Type B pancreatic cell (in vitro differentiated cells): Measurements from ENCODE around the gene TMEM272. TPM values are rescaled to one million over a fixed set of nuclear protein-coding genes. Genes with fewer than 3 reads are reported as not detected.
A peak's percentile ranks its signal among the peaks of the same experiment; 100 is the strongest.

Source experiments
- DNase-seq: peaks from one replicate; pipeline ENCODE4 v3.0.0; 2021; ENCODE audit warnings: mixed read lengths; ENCODE audit not compliant: unreplicated experiment; ENCODE audit errors: extremely low spot score
- H3K27ac Mint-ChIP-seq: 2 replicates; pipeline ENCODE4 v1.8.0; 2021; ENCODE audit warnings: mild to moderate bottlenecking, mixed read lengths
- H3K27me3 Mint-ChIP-seq: 2 replicates; pipeline ENCODE4 v1.8.0; 2021; ENCODE audit warnings: mixed read lengths
- H3K36me3 Mint-ChIP-seq: 2 replicates; pipeline ENCODE4 v1.8.0; 2021; ENCODE audit warnings: mixed read lengths
- H3K4me1 Mint-ChIP-seq: one replicate; pipeline ENCODE4 v1.8.0; 2021; ENCODE audit warnings: mixed read lengths; ENCODE audit not compliant: unreplicated experiment
- H3K4me3 Mint-ChIP-seq: 2 replicates; pipeline ENCODE4 v1.8.0; 2021; ENCODE audit warnings: mild to moderate bottlenecking, mixed read lengths
- H3K9me3 Mint-ChIP-seq: 2 replicates; pipeline ENCODE4 v1.8.0; 2021; ENCODE audit warnings: mixed read lengths
- total RNA-seq: library from RNA; stranded (reverse); gene quantifications from 2 replicates; pipeline ENCODE4 v1.2.1, GENCODE V29; 2021; ENCODE audit warnings: low replicate concordance
- TF ChIP-seq, protein P1 (sequence below): fragments of 200-600 bp; sonication (generic); conservative IDR thresholded peaks from 2 replicates; pipeline ENCODE4 v1.5.0; 2021; ENCODE audit warnings: antibody characterized with exemption, mild to moderate bottlenecking

Gene TMEM272
- total RNA-seq, 1 donor from 2014 or later, result 0.63 TPM

DNA sequence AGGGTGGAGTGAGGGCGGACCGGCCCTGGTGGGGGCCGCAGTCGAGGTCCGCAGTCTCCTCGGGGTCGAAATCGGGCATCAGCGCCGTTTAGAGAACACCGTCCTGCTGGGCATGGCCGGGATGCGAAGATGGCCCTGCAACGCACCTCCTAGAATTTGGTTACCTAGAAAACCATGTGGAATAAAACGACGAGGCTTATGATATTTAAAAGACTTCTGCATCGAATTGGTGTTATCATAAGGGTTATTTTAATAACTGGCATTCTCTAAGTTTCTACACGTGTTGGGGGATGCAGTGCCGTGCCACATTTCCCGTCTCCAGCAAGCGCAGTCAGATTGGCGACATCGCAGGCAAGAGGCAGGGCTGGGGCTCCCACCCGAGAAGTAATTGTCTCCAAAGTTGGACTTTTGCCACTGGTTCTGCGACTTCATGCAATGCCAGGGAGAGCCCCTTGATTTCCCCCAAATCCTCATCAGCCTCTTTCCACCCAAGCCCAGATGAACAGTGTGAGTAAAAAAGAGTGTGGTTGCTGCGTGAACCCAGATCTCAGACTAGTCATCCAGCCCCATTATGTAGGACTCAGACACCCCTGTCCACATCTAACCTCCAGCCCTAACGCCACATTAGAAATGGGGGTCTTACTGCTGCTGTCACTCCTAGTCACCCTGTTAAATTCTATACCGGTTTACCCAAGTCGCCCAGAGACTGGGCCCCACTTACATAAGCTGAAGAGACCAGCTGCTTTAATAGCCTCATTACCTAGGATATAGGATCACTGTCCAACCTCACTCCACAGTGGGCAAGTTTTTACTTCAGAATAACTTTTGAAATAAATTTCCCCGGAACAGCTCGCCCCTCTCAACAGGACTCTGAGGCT, 40.4 kb downstream of the TMEM272 start:
- H3K4me3 Mint-ChIP-seq, result peak overlapping the region; percentile 89
- TF ChIP-seq, protein P1, sequence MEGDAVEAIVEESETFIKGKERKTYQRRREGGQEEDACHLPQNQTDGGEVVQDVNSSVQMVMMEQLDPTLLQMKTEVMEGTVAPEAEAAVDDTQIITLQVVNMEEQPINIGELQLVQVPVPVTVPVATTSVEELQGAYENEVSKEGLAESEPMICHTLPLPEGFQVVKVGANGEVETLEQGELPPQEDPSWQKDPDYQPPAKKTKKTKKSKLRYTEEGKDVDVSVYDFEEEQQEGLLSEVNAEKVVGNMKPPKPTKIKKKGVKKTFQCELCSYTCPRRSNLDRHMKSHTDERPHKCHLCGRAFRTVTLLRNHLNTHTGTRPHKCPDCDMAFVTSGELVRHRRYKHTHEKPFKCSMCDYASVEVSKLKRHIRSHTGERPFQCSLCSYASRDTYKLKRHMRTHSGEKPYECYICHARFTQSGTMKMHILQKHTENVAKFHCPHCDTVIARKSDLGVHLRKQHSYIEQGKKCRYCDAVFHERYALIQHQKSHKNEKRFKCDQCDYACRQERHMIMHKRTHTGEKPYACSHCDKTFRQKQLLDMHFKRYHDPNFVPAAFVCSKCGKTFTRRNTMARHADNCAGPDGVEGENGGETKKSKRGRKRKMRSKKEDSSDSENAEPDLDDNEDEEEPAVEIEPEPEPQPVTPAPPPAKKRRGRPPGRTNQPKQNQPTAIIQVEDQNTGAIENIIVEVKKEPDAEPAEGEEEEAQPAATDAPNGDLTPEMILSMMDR, result no peak
- H3K27me3 Mint-ChIP-seq, result no peaks in the 10 kb centered on the region
- no peaks in the 10 kb centered on the region for H3K36me3 Mint-ChIP-seq
- no peak for DNase-seq
- peak overlapping the region; percentile 89 for H3K27ac Mint-ChIP-seq
- H3K9me3 Mint-ChIP-seq, result no peaks in the 10 kb centered on the region
- H3K4me1 Mint-ChIP-seq, result peaks cover 30% of the 10 kb centered on the region

DNA sequence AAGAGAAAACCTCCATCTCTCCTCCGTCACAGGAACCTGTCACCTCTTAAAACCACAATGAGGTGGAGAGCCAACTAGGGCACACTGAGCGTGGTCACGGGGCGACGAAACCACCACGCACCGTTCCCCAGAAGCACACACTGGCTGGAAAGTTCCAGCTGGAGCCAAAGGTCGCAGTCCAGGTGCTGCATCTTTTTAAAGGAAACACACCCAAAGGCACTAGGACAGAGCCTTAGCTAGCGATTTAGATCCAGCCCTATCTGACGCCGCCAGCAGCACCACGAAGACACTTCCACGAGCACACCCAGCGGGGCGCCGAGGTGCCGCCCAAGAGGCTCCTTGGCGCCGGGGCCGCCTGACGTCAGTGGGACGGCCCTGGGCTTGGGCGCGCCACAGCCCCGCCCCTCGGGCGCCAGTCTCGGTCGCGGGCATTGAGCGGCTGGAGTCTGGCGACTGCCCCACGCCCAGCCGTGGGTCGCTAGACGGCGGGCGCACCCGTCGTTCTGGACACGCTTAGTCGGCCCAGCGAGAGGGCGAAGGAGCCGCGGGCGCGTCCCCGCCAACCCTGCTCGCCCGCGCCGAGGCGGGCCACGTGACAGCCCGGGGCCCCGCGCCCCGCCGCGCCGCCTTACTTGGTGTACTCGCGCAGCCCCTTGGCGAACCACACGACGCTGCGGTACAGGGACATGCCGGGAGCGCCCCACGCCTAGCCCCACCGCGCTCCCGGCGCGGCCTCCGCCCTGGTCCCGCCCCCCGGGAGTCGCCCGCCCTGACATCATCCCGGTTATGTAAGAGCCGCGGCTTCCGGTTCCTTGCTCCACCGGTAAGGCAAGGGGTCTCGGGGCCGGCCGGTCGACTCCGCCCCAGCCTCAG, 41.3 kb downstream of the TMEM272 start, which contains the start of gene DHRS12:
DHRS12 (minus strand) TSS at position 742 of the 873 bp plus-strand sequence. CDS start 4,504 bp downstream, outside the sequence.
- Mint-ChIP-seq H3K4me3 (peak within 1 kb of the TSS; percentile 94), H3K36me3 (no peaks in the 10 kb centered on the region), H3K9me3 (no peaks in the 10 kb centered on the region), H3K27ac (peak within 1 kb of the TSS; percentile 97), H3K27me3 (no peaks in the 10 kb centered on the region), H3K4me1 (peaks cover 30% of the 10 kb centered on the region)
- TF ChIP-seq, protein P1, result no peak
- peak; percentile 85 for DNase-seq

DNA sequence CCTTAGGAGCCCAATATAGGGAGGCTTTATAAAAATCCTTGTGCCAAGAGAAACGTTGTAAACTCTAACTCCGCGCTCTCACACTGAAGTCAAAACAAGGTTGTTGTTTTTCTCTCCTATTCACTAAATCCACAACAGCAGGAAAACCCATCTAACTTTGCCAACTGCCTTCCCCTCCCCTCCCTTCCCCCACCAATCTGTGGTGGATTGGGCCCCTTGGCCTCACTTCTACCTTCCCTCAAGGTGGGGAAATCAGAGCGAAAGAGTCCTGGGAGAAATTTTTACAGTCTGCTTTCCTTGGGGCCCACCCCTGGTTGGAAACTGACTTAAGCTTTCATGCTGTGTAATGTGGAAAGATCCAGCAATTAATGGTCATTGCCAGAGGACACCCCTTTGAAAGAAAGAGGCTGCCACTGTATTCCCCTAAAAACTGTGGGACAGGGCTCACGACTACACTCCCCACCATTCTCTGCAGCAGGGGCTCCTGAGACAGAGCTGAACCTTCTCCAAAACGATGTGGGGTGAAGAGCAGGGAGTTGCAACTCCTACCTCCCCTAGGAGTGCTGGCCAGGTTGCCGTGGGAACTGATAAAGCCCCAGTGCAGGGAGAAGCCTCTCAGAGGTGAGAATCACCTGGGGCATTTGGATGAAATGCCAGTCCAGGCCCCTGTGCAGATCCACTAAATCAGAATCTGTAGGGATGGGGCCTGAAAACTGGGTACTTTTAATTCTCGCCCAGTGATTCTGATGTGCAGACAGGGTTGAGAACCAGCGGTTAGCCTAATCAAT, 42.2 kb downstream of the TMEM272 start:
- peak overlapping the region; percentile 97 for H3K27ac Mint-ChIP-seq
- H3K4me1 Mint-ChIP-seq, result peaks cover 32% of the 10 kb centered on the region
- TF ChIP-seq, protein P1, result no peak
- no peaks in the 10 kb centered on the region for H3K9me3 Mint-ChIP-seq
- DNase-seq, result no peak
- H3K36me3 Mint-ChIP-seq, result no peaks in the 10 kb centered on the region
- no peaks in the 10 kb centered on the region for H3K27me3 Mint-ChIP-seq
- peak overlapping the region; percentile 94 for H3K4me3 Mint-ChIP-seq

DNA sequence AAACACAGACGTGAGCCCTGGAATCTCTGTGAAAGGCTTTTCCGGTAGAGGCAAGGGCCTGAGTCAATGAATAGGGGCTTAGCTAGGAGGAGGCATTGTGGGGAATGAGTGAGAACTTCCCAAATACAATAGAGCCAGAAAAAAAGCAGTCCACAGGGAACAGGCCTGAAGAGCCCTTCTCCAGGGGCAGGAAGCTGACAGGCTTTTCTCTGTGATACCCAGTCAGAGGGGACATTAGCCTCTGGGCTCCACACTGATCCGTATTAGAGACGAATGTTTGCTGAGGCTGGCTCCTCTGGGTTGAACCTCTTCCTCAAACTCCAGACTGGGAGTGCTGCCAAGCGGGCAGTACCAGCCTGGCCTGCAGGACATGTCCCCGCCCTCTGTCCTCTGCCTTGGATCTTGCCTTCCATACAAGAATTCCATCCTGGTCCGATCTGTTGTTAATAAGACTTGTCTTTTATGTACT, 43.3 kb downstream of the TMEM272 start:
- H3K4me3 Mint-ChIP-seq, result peak overlapping the region; percentile 34
- no peaks in the 10 kb centered on the region for H3K27me3 Mint-ChIP-seq
- no peaks in the 10 kb centered on the region for H3K36me3 Mint-ChIP-seq
- H3K4me1 Mint-ChIP-seq, result peaks cover 35% of the 10 kb centered on the region
- no peak for DNase-seq
- no peaks in the 10 kb centered on the region for H3K9me3 Mint-ChIP-seq
- H3K27ac Mint-ChIP-seq, result peak overlapping the region; percentile 97
- TF ChIP-seq, protein P1, result no peak

DNA sequence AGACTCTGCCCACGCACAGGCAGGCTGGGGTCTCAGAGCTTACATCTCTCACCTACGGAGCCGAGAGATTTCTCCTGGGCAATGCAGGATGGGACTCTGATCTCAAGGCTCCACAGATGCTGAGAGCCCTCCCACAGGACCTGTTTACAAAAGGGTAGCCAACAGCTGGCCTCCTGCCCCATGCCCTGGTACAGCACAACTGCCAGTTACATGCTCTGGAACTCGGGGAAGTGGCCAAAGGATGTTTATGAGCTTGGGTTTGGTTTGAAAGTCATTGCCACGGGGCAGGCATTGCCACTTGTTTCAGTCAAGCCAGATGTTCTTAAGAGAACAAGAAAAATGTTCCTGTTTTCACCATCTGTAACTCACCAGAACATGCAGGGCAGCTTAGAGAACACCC, 44.5 kb downstream of the TMEM272 start:
- H3K4me3 Mint-ChIP-seq, result no peak overlapping the region
- DNase-seq, result no peak
- TF ChIP-seq, protein P1, result no peak
- H3K9me3 Mint-ChIP-seq, result no peaks in the 10 kb centered on the region
- no peaks in the 10 kb centered on the region for H3K36me3 Mint-ChIP-seq
- no peak overlapping the region for H3K27ac Mint-ChIP-seq
- no peaks in the 10 kb centered on the region for H3K27me3 Mint-ChIP-seq
- H3K4me1 Mint-ChIP-seq, result peaks cover 35% of the 10 kb centered on the region
